ENCODE results near the gene PARVB. TPM values are rescaled to one million over a fixed set of nuclear protein-coding genes. Genes with fewer than 3 reads are reported as not detected.

Gene PARVB
- total and polyA plus RNA-seq, 2 of the 8 experiments (the other 6 are each of a cell fraction or from before 2014, with no cell fraction given), result 14.5 to 18.6 TPM

DNA sequence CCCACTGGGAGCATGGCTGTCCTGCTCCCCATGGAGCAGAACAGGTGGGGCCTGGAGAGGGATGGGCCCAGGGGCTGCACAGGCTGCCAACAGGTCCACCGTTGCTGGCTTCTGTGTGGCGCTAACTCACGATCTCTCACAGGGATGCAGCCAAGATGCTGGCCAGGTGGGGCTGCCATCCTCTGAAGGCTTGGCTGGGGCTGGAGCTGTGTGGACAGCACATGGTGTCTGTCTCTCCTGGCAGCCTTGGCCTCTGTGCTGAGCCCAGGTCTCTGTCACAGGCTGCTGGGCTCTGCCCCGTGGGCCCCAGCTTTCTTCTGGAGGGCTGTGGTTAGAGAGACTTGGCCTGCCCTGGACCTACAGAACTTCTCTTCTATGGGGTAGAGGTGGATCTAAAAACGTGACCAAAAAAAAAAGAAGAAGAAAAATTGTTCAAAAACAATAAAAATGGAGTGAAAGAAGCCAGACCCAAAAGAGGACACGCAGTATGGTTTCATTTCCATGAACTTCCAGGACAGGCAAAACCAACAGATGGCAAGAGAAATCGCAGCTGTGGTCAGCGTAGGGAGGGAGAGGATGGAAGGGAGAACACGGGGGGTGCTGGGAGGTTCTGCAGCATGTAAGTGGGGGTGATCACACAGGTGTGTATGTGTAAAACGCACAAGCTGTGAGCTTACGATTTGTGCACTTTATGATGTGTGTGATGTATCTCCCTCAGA is 168.9 kb downstream of the PARVB start (continued):
- TF ChIP-seq, protein P1, sequence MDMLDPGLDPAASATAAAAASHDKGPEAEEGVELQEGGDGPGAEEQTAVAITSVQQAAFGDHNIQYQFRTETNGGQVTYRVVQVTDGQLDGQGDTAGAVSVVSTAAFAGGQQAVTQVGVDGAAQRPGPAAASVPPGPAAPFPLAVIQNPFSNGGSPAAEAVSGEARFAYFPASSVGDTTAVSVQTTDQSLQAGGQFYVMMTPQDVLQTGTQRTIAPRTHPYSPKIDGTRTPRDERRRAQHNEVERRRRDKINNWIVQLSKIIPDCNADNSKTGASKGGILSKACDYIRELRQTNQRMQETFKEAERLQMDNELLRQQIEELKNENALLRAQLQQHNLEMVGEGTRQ (IDR thresholded peaks at IDR 0.05; ENCODE audit: low read length), result no peak
- TF ChIP-seq TAF1 (IDR thresholded peaks at IDR 0.05; ENCODE audit: low read depth, low read length), result no peak
